Head of caudate nucleus (tissue), 42 donors: ENCODE measurements around the gene LILRA1.
A peak's percentile ranks its signal among the peaks of the same experiment; 100 is the strongest.
"Not testable (repeated sequence)": the region's sequence is repeated elsewhere in the genome, so short reads cannot be mapped to it uniquely, and the experiment has no call there.

Source experiments
- DNase-seq, 42 donors: peaks; one replicate each; pipeline versions ENCODE4 v3.0.0 to v3.0.0-alpha.2; 2020 to 2021; ENCODE audit warnings: mixed read lengths in 7 of 42
- intact Hi-C: fragments of 100-400 bp; cut with DNase I; formaldehyde crosslinking; loops from one replicate; pipeline ENCODE4 v1.15.0; 2022

Gene LILRA1

DNA sequence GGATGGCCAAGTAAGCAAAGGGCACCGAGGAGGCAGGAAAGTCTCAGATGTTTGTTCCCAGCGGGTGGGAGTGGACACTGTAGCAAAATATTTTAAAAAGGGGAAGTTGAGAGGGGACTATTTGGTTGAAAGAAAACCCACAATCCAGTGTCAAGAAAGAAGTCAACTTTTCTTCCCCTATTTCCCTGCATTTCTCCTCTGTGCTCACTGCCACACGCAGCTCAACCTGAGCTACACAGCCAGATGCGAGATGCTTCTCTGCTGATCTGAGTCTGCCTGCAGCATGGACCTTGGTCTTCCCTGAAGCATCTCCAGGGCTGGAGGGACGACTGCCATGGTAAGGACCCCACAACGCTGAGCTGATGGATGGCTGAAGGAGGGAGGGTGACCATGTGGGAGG, at the start of gene LILRA1:
LILRA1 (plus strand) TSS at position 188 of the 400 bp plus-strand sequence. CDS start 613 bp downstream, outside the sequence.
- intact Hi-C loops, DNase-seq: not testable (repeated sequence)

DNA sequence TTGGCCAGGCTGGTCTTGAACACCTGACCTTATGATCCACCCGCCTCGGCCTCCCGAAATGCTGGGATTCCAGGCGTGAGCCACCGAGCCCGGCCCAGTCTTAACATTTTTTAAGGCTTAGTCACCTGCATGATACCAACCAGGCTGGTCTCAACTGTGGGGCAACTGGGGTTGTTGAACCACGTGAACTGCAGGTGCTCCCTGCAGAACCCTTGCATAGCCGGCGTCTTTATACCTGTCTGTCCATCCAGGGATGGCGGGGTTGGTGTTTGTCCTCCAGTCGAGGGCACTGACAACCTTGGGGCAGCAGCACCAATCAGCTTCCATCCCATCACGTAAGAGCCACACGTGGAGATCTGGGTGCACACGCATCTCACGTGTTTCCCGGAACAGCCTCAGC, 44.6 kb upstream of the LILRA1 start:
- DNase-seq, result peak in 1 of 42 donors; percentile 27
- intact Hi-C loops, result no loop called here

GRCh38 chr19:54549224-54549623, 44.2 kb upstream of the LILRA1 start:
- peak in 1 of 42 donors; percentile 20 for DNase-seq
- intact Hi-C loops, result no loop called here

DNA sequence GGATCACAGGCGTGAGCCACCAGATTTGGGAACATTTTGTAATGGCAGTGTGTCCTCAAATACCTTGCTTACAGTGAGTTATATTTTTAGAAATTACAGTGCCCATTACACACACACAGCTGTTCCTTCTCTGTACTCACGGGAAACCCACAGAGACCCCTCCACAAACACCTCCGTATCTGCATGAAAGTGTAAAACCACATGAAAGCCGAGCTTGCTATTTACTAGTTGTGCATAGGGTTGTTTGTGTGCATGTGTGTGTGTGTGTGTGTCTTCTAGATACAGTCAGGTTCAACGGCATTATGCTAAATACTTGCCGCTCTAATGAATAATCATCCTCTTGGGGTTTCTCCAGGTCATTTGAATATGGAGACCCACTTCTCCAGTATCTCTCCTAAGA, 42.1 kb upstream of the LILRA1 start:
- intact Hi-C loops, result no loop called here
- no peak for DNase-seq

DNA sequence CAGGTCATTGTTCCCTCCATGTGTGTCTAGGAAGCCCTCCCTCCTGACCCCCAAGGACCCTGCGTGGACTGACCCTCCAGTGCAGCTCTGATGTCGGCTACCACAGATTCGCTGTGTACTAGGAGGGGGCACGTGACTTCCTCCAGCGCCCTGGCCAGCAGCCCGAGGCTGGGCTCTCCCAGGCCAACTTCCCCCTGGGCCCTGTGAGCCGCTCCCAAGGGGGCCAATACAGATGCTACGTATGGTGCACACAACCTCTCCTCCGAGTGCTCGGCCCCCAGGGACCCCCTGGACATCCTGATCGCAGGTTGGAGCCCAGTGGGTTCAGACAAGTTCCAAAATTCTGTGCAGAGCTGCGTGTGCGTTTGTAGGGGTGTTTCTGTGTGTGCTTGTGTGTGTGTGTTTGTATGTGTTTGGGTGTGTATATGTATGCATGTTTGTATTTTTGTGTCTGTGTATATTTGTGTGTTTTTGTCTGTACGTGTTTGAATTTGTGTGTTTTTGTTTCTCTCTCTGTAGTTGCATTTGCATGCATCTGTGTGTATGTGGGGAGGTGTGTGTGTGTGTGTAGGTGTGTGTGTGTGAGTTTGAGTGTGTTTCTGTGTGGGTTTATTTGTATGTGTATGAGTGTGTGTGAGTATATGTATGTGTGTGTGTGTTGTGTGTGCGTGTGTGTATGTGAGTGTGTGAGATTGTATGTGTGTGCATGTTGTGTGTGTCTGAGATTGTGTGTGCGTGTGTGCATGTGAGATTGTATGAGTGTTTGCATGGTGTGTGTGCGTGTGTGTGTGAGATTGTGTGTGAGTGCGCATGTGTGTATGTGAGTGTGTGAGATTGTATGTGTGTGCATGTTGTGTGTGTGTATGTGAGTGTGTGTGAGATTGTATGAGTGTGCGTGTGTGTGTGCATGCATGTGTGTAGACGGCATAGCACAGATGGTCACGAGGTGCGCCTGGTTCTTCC, 41.2 kb upstream of the LILRA1 start:
- intact Hi-C loops, result no loop called here
- DNase-seq, result peak in 37 of 42 donors; percentile 12 to 68 (median 39)

DNA sequence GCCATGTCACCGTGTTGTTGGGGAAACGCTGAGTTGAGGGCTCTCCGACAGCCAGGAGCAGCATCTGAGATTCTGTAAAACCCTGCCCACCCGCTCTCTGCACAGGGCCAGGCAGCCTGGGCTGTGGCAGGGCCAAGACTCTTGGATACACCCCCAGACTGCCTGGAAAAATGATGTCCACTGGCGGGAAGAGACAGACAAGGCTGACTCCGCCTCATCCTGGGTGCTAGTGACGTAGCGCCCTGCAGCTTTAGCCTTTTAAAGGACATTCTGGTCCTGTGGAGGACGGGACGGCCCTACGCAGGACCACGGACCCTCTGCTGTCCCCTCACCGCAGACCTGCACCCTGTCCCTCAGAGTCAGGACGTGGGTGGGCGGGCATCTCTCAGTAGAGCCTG, 40.5 kb upstream of the LILRA1 start:
- peak in 1 of 42 donors; percentile 23 for DNase-seq
- intact Hi-C loops, result no loop called here

- intact Hi-C loops, result no loop called here
- DNase-seq, result no peak
Measured at GRCh38 chr19:54554006-54554405, 39.4 kb upstream of the LILRA1 start.

DNA sequence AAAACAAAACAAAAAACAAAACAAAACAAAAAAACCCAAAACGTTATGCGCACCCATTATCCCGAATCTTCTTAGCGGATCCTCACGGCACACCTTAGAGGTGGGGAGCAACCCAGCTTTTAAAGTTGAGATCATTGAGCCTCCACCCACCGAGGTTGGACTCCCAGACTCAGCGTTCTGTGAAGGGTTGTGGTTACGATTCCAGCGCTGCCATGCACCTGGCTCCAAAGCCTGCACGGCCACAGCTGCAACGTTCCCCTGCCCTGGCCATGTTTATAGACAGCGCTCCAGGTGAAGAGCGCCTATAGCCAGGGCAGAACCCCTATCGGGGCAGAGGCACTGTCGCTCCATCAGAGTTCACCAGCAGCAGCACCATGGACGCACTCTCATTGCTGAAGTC, 38.5 kb upstream of the LILRA1 start:
- intact Hi-C loops, result no loop called here
- no peak for DNase-seq

GRCh38 chr19:54556194-54556593, 37.2 kb upstream of the LILRA1 start:
- intact Hi-C loops, result no loop called here
- DNase-seq, result no peak

- DNase-seq, result no peak
- intact Hi-C loops, result no loop called here
Measured at GRCh38 chr19:54558339-54558738, 35.1 kb upstream of the LILRA1 start.

- no peak for DNase-seq
- intact Hi-C loops, result no loop called here
Measured at GRCh38 chr19:54560881-54561385, 32.5 kb upstream of the LILRA1 start.

GRCh38 chr19:54561840-54562239, 31.6 kb upstream of the LILRA1 start:
- intact Hi-C loops, result no loop called here

DNA sequence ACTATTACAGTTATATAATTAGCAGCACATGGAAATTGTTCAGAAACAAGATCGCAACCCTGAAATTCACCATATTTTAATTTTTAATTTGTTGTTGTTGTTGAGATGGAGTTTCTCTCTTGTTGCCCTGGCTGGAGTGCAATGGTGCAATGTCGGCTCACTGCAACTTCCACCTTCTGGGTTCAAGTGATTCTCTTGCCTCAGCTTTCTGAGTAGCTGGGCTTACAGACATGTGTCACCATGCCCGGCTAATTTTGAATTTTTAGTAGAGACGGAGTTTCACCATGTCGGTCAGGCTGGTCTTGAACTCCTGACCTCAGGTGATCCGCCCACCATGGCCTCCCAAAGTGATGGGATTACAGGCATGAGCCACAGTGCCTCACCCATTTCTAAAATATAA, 30.2 kb upstream of the LILRA1 start:
- intact Hi-C loops, DNase-seq: not testable (repeated sequence)

More at GRCh38 chr19:54561840-54562239, 31.6 kb upstream of the LILRA1 start:
- peak in 1 of 42 donors; percentile 12 for DNase-seq

DNA sequence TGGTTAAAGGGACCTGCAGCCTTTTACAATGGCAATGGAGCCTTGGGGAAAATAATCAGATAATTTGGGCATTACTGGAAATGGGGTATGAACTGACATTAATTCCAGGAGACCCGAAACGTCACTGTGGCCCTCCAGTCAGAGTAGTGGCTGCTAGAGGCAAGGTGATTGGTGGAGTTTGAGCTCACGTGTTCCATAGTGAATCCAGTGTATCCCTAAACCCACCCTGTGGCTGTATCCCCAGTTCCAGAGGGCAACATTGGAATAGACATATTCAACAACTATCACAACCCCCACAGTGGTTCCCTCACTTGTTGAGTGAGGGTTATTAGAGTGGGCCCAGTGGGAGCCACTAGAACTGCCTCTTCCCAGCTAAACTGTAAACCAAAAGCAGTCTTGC, 23.1 kb upstream of the LILRA1 start:
- no peak for DNase-seq
- intact Hi-C loops, result no loop called here

DNA sequence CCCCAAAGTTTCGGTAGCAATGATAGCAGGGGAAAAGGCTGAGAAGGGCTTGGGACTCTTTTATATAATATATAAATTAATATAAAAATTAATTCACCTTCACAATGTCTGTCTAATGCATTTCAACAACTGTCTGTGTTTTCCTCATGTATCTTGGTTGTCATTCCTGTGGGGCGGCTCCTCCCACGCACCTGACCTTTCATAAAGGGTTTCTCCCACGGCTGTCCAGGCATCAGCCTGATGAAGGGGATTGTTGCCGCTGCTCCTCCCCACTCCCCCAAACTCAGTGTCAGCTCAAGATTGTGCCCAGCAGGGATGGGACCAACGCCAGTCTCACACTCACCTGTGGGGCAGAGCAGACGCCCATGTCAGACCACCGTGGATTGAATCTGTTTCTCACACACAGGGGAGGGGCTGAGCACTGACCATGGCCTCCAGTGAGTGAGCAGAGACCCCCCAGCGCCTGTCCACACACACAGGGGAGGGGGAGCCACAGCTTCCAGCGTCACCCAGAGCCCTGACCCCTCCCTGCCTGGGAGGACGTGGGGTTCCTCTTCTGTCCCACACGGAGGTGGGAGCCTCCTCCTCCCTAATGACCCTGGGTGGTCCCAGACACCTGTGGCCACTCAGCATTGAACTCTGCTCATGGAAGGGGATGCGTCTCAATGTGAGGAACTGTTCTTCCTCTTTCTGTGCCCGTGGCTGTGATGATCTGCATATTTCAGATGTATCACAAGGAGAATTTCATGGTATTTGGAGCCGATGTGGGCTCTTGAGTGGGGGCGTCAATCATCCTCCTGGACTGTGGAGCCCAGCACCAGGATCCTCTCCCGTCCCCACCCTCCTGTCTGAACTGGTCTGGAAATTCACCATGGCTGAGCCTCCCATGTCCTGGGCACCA, 21.5 kb upstream of the LILRA1 start:
- intact Hi-C loops, DNase-seq: not testable (repeated sequence)

- peak in 4 of 42 donors; percentile 3 to 25 (median 16) for DNase-seq
- intact Hi-C loops, result no loop called here
Measured at GRCh38 chr19:54572696-54573311, 20.6 kb upstream of the LILRA1 start.

DNA sequence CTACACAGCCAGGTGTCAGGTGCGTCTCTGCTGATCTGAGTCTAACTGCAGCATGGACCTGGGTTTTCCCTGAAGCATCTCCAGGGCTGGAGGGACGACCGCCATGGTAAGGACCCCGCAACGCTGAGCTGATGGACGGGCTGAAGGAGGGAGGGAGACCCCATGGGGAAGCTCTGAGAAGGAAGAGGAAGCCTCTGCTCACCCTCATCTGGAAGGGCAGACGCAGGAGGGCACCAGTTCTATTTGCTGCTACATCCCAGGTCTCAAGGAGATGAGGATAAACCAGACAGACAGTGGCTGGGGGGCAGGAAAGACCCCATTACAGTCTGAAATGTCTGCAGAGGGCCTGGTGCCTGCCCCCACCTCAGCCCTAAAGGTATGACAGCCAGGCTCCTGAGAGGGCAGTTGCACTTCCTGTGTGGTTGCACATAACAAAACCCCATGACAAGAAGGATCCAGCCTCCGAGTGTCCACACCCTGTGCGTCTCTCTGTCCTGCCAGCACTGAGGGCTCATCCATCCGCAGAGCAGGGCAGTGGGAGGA, 20.0 kb upstream of the LILRA1 start, which contains the start of gene LILRA2:
LILRA2 (plus strand) TSS at position 461 of the 543 bp plus-strand sequence. CDS start 89 bp downstream, outside the sequence.
- intact Hi-C loops, result no loop called here
- peak in 2 of 42 donors; percentile 6 to 47 for DNase-seq

DNA sequence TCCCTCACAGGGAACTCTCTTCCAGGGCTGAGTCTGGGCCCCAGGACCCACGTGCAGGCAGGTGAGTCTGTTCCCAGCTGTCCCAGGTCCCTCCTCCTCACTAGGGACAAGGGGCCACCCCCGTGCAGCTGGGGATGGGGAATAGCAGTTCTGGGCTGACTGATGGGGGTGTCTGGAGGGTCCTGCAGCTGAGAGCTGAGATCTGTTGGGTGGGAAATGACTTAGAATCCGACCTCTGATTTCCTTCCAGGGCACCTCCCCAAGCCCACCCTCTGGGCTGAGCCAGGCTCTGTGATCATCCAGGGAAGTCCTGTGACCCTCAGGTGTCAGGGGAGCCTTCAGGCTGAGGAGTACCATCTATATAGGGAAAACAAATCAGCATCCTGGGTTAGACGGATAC, 19.4 kb upstream of the LILRA1 start:
- intact Hi-C loops, result no loop called here

More for the DNA sequence above, 19.4 kb upstream of the LILRA1 start:
- no peak for DNase-seq
